Mesendoderm (in vitro differentiated cells): Measurements from ENCODE around the gene C10orf90.

Experiments used
- DNase-seq: peaks from one replicate; pipeline ENCODE4 v3.0.0; 2013
- H2AK5ac ChIP-seq: 2 replicates; pipeline ENCODE4 v1.6.1; 2013; ENCODE audit warnings: low read length, inconsistent platforms
- H2BK120ac ChIP-seq: 2 replicates; pipeline ENCODE4 v1.6.1; 2013; ENCODE audit warnings: low read depth, mild to moderate bottlenecking, low read length, moderate library complexity, mixed read lengths
- H2BK15ac ChIP-seq: replicated peaks from 2 replicates; pipeline ENCODE4 v1.6.1; 2013; ENCODE audit warnings: low read depth, mild to moderate bottlenecking, moderate library complexity
- H2BK5ac ChIP-seq: 2 replicates; pipeline ENCODE4 v1.6.1; 2013; ENCODE audit warnings: low read length, inconsistent platforms
- H3K18ac ChIP-seq: 2 replicates; pipeline ENCODE4 v1.6.1; 2013; ENCODE audit warnings: mild to moderate bottlenecking, low read length, mixed read lengths
- H3K23ac ChIP-seq: one replicate; pipeline ENCODE4 v1.6.1; 2013; ENCODE audit warnings: low read length
- H3K27ac ChIP-seq: 2 replicates; pipeline ENCODE4 v1.5.1; 2013; ENCODE audit warnings: low read depth, mild to moderate bottlenecking, inconsistent platforms, low read length, moderate library complexity
- H3K27me3 ChIP-seq: 2 replicates; pipeline ENCODE4 v1.6.1; 2013; ENCODE audit warnings: low read length, control low read depth, mild to moderate bottlenecking, inconsistent platforms; ENCODE audit not compliant: insufficient read depth, poor library complexity
- H3K36me3 ChIP-seq: 2 replicates; pipeline ENCODE4 v1.6.1; 2013; ENCODE audit warnings: low read length, inconsistent platforms; ENCODE audit not compliant: control insufficient read depth, insufficient read depth
- H3K4ac ChIP-seq: one replicate; pipeline ENCODE4 v1.6.1; 2013; ENCODE audit warnings: low read depth, mild to moderate bottlenecking, low read length, moderate library complexity
- H3K4me1 ChIP-seq: 2 replicates; pipeline ENCODE4 v1.6.1; 2013; ENCODE audit warnings: low read depth, low read length, inconsistent platforms; ENCODE audit not compliant: control insufficient read depth
- H3K4me2 ChIP-seq: 2 replicates; pipeline ENCODE4 v1.6.1; 2013; ENCODE audit warnings: low read length
- H3K4me3 ChIP-seq: 2 replicates; pipeline ENCODE4 v1.5.1; 2013; ENCODE audit warnings: mild to moderate bottlenecking, low read length
- H3K56ac ChIP-seq: one replicate; pipeline ENCODE4 v1.6.1; 2013; ENCODE audit warnings: low read length
- H3K79me1 ChIP-seq: 2 replicates; pipeline ENCODE4 v1.6.1; 2013; ENCODE audit warnings: low read length, inconsistent platforms
- H3K79me2 ChIP-seq: 2 replicates; pipeline ENCODE4 v1.6.1; 2013; ENCODE audit warnings: mild to moderate bottlenecking, low read length; ENCODE audit not compliant: control insufficient read depth, insufficient read depth
- H3K9ac ChIP-seq: 2 replicates; pipeline ENCODE4 v1.6.1; 2013; ENCODE audit warnings: low read length, inconsistent platforms
- H4K5ac ChIP-seq: one replicate; pipeline ENCODE4 v1.6.1; 2013; ENCODE audit warnings: low read length
- H4K8ac ChIP-seq: one replicate; pipeline ENCODE4 v1.6.1; 2013; ENCODE audit warnings: low read depth, mild to moderate bottlenecking, control low read depth, low read length, moderate library complexity
- WGBS: extraction: QIAGEN DNeasy Blood & Tissue Kit; methylation state at CpG from one replicate; pipeline ENCODE4 v1.1.7; 2013; ENCODE audit warnings: low lambda C conversion rate, missing lambda C conversion rate; ENCODE audit not compliant: insufficient coverage; ENCODE audit errors: extremely low coverage; 5-methylcytosine and 5-hydroxymethylcytosine counted together

Gene C10orf90

DNA sequence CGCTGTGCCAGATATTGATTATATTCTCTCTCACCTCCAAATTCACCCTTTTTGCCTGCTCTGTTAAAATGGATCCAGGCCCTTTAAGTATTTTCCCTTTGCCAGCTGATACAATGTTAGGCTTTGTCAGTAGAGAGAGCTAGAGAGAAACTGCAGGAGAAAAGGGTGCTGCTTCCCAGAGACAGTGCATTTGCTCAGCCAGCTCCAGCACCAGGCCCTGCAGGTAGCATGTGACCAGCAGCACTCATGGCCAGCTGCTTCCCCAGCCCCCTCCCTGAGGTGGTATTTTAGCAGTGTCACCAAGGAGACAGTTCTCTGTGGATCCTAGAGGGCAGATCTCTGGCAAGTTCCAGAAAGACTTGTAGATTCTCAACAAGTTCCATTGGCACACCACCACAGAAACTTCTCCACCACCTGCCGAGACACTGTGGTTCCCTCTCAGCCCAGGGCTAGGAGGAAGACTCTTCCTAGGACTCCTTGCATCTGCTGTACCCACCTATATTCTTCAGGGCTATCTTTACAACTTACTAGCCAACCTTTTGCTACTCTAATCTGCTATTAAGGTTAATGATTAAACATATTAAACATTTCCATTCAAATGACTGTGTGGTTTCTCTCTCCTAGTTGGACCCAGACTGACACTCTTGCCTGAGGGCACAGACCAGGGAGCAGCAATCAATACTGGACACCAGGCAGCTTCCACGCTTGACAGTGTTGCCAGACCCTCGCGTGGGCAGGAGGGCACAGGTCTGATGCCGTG is 246.6 kb downstream of the C10orf90 start:
- Histone ChIP-seq H3K79me1 (no peaks in the 10 kb centered on the region), H3K18ac (no peak overlapping the region), H3K56ac (no peak overlapping the region), H3K9ac (no peak overlapping the region), H2BK120ac (no peak overlapping the region), H4K8ac (no peak overlapping the region), H3K23ac (no peak overlapping the region), H4K5ac (no peak overlapping the region), H2BK5ac (no peak overlapping the region), H2BK15ac (no peak overlapping the region), H3K27ac (no peak overlapping the region), H3K4ac (no peak overlapping the region), H2AK5ac (no peak overlapping the region), H3K4me2 (no peak overlapping the region), H3K27me3 (no peaks in the 10 kb centered on the region), H3K79me2 (no peaks in the 10 kb centered on the region), H3K4me1 (no peaks in the 10 kb centered on the region), H3K4me3 (no peak overlapping the region), H3K36me3 (no peaks in the 10 kb centered on the region)
- DNase-seq: no peak
- WGBS: no CpG with 5 or more reads among the region's 6 CpGs

DNA sequence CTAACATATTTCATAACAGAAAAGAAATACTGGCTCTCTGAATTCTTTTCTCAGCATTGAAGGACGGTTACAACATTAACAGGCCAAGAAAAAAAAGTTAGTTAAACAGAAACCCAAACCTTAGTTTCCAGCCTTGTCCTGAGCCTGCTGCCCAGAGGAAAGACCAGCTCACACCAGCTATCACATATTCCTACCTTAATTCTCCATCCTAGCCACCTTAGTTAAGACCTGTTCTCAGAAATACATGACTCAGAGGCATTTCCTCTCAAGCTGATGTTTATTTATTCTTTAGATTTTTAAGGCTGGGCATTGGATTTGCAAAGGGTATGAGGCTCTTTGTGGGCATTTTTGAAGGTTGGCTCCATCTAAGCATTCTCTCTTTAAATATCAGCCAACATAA is 247.9 kb downstream of the C10orf90 start:
- no peak overlapping the region for H2BK15ac ChIP-seq
- H4K5ac ChIP-seq: no peak overlapping the region
- DNase-seq: no peak
- H2BK120ac ChIP-seq: no peak overlapping the region
- H3K4me2 ChIP-seq: no peak overlapping the region
- no peaks in the 10 kb centered on the region for H3K36me3 ChIP-seq
- WGBS: no CpG with 5 or more reads among the region's 1 CpG
- no peak overlapping the region for H3K18ac ChIP-seq
- no peak overlapping the region for H3K9ac ChIP-seq
- no peak overlapping the region for H2AK5ac ChIP-seq
- no peak overlapping the region for H3K27ac ChIP-seq
- H3K27me3 ChIP-seq: no peaks in the 10 kb centered on the region
- no peak overlapping the region for H3K56ac ChIP-seq
- H3K4me1 ChIP-seq: no peaks in the 10 kb centered on the region
- H4K8ac ChIP-seq: no peak overlapping the region
- H3K4ac ChIP-seq: no peak overlapping the region
- H3K4me3 ChIP-seq: no peak overlapping the region
- H2BK5ac ChIP-seq: no peak overlapping the region
- H3K79me1 ChIP-seq: no peaks in the 10 kb centered on the region
- H3K23ac ChIP-seq: no peak overlapping the region
- no peaks in the 10 kb centered on the region for H3K79me2 ChIP-seq

DNA sequence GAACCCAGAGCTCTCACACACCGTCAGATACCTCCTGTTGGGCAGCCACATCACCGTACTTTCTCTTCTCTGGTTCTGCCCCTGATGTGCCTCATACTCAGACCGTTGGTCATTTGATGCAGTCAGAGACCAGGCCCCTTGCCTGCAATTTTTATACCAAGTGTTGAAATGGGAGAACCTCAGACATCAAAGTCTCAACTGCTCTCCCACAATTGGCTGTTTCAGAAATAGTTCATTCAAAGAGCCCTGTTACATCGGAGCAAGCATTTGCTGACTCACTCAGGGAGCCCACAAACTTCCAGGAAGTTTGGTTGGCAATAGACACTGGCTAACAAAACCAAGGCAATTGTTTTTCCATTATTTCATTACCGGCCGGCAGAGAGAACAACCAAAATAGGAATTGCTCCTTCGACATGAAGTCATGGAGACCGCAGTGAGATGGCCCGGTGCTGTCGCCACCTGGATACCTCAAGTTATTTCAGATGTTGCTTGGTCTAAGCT is 248.7 kb downstream of the C10orf90 start:
- Histone ChIP-seq H2BK5ac (no peak overlapping the region), H3K9ac (no peak overlapping the region), H3K36me3 (no peaks in the 10 kb centered on the region), H3K4ac (no peak overlapping the region), H4K8ac (no peak overlapping the region), H3K79me2 (no peaks in the 10 kb centered on the region), H3K4me1 (no peaks in the 10 kb centered on the region), H3K27ac (no peak overlapping the region), H2BK15ac (no peak overlapping the region), H3K56ac (no peak overlapping the region), H3K23ac (no peak overlapping the region), H2BK120ac (no peak overlapping the region), H2AK5ac (no peak overlapping the region), H3K79me1 (no peaks in the 10 kb centered on the region), H3K18ac (no peak overlapping the region), H3K27me3 (no peaks in the 10 kb centered on the region), H3K4me2 (no peak overlapping the region), H3K4me3 (no peak overlapping the region), H4K5ac (no peak overlapping the region)
- WGBS: no CpG with 5 or more reads among the region's 10 CpGs
- DNase-seq: no peak

DNA sequence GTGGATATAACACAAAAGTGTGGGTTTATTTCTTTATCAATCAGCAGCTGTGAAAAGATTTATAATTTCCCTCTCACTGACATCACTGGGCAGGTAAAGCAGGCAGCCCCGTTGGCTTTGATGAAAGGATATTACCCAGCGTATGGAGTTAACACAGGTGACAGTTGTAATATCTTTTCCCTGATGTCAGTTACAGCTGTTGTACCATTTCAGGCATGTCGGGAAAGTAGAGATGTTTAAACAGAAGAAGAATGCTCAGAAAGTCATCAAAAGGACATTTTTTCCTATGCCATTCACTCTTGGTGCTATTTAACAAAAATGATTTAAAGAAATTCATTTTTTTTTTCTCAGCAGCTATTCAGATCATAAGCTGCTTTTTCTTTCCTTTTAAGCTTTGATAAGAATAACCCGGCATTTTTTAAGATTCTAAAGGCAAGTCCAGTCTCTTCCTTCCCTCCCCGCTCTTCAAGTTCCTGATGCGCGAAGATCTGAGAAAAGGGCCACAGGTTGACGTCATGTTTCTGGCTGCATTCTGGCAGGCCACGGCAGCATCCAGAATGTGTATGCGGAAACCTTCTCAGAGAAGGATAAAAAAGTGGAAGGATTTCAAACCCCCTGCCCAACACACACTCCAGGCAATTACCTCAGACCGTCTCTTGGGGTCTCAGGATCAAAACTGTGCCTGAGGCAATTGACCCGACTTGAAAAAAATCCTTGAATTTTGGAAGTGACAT is 249.8 kb downstream of the C10orf90 start:
- H4K8ac ChIP-seq: no peak overlapping the region
- no peak overlapping the region for H3K27ac ChIP-seq
- no peaks in the 10 kb centered on the region for H3K4me1 ChIP-seq
- H3K4ac ChIP-seq: no peak overlapping the region
- H2AK5ac ChIP-seq: no peak overlapping the region
- H3K56ac ChIP-seq: no peak overlapping the region
- H2BK15ac ChIP-seq: no peak overlapping the region
- no peak overlapping the region for H4K5ac ChIP-seq
- H3K18ac ChIP-seq: no peak overlapping the region
- no peak overlapping the region for H2BK5ac ChIP-seq
- H3K23ac ChIP-seq: no peak overlapping the region
- H2BK120ac ChIP-seq: no peak overlapping the region
- H3K79me2 ChIP-seq: no peaks in the 10 kb centered on the region
- H3K4me3 ChIP-seq: no peak overlapping the region
- no peak overlapping the region for H3K4me2 ChIP-seq
- H3K9ac ChIP-seq: no peak overlapping the region
- no peaks in the 10 kb centered on the region for H3K79me1 ChIP-seq
- no CpG with 5 or more reads among the region's 12 CpGs for WGBS
- H3K27me3 ChIP-seq: no peaks in the 10 kb centered on the region
- no peak for DNase-seq
- no peaks in the 10 kb centered on the region for H3K36me3 ChIP-seq

DNA sequence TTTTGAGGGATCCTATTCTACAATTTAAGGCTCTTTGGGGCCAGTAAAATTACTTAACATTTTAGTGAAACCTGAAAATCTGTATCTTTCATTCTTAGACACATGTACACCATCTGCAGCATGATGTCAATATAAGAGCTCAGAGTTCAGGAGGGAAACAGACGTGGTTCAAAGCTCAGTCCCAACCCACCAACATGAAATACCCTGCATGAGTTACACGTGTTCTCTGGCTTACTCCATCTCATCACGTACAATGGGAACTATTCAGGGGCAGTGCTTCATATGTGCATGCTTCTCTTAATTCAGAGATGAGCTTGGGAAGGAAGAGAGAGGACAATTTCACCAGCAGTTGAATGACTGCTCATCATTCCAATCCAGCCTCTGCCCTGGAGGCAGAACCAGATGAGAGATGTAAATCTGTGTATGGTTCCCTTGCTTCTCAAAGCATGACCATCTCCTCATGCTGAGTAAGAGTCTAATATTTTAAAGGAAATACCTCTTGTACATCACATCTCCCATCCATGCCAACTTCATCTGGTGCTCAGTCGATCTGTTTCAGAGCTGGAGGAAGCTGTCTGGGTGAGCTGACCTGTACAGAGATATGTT is 253.2 kb downstream of the C10orf90 start:
- no peak overlapping the region for H3K23ac ChIP-seq
- no peak overlapping the region for H3K4me2 ChIP-seq
- H2BK120ac ChIP-seq: no peak overlapping the region
- H4K5ac ChIP-seq: no peak overlapping the region
- H3K9ac ChIP-seq: no peak overlapping the region
- H3K4me3 ChIP-seq: no peak overlapping the region
- no peaks in the 10 kb centered on the region for H3K79me1 ChIP-seq
- no CpG with 5 or more reads among the region's 4 CpGs for WGBS
- no peak overlapping the region for H3K18ac ChIP-seq
- H3K4me1 ChIP-seq: no peaks in the 10 kb centered on the region
- no peaks in the 10 kb centered on the region for H3K27me3 ChIP-seq
- H3K79me2 ChIP-seq: no peaks in the 10 kb centered on the region
- no peak overlapping the region for H3K27ac ChIP-seq
- H3K4ac ChIP-seq: no peak overlapping the region
- no peak overlapping the region for H4K8ac ChIP-seq
- no peak for DNase-seq
- no peak overlapping the region for H2BK15ac ChIP-seq
- H2AK5ac ChIP-seq: no peak overlapping the region
- H3K36me3 ChIP-seq: no peaks in the 10 kb centered on the region
- H2BK5ac ChIP-seq: no peak overlapping the region
- H3K56ac ChIP-seq: no peak overlapping the region
